ENCODE measurements around the gene SPACA1. TPM values are rescaled to one million over a fixed set of nuclear protein-coding genes. Genes with fewer than 3 reads are reported as not detected.

The SPACA1 gene
- total and polyA plus RNA-seq, 9 of the 15 experiments (the other 6 are each of a cell fraction or from before 2014, with no cell fraction given), result not detected

DNA sequence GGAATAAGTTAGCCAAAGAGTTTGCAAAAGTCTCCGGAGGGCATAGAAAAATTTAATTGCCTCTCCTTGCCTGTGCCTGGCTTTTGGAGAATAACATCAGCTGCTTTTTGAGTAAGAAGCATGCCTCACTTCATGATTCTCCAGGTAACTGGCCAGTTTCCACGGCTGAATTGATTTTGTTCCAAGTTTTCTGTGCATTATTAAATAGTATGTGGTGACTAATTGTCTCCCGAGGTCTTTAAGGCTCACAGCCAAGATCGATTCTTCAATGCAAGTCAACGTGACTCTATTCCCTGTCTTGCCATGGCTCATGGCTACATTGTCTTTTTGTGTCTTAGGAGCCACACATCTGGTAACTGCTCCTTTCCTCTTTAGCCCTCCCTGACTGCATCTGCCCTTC, 64.3 kb downstream of the SPACA1 start:
- no peak for ATAC-seq
- Histone ChIP-seq H3K9me1 (ENCODE audit: control insufficient read depth, insufficient read depth, low read length) (no peaks in the 10 kb centered on the region), H3K4me3 (no peak overlapping the region)

More for the DNA sequence above, 64.3 kb downstream of the SPACA1 start:
- in situ Hi-C loops (cut with MboI) (no loop called here), intact Hi-C loops (cut with micrococcal nuclease) (no loop called here)
- ChIA-PET CTCF (ENCODE audit: low intra/inter-chr PET ratio) (no interaction called here), POLR2A (no interaction called here)
- no peak overlapping the region for H2AFZ ChIP-seq (ENCODE audit: low read depth, low read length)
- no peaks in the 10 kb centered on the region for H3K4me1 ChIP-seq (replicated peaks in 1 of 2; ENCODE audit: control insufficient read depth in 2 of 2, insufficient read depth in 2 of 2, low read length in 2 of 2)
- no TSS peak for BruUV-seq (replicated peaks)
- H3K27ac ChIP-seq (ENCODE audit: extremely low read depth, low read depth, low read length), result no peak overlapping the region
- 0% methylated on average over 5 of the region's 5 CpGs for WGBS (ENCODE audit: insufficient coverage, low coverage, missing lambda C conversion rate)
- H3K4me2 ChIP-seq (ENCODE audit: insufficient read depth, low read length), result no peak overlapping the region
- no peak for DNase-seq (ENCODE audit: extremely low read depth in 1 of 4, low spot score in 3 of 4)
- H4K20me1 ChIP-seq (replicated peaks; ENCODE audit: control insufficient read depth, insufficient read depth, low read length), result no peaks in the 10 kb centered on the region
- H3K79me2 ChIP-seq (ENCODE audit: control insufficient read depth, insufficient read depth, low read length), result no peaks in the 10 kb centered on the region
- no peak for FAIRE-seq
- TF ChIP-seq ATF7 (IDR thresholded peaks at IDR 0.05) (no peak), PCBP1 (IDR thresholded peaks at IDR 0.05; ENCODE audit: low read depth, low read length, poor library complexity, severe bottlenecking) (no peak), ZNF644 (tag; IDR thresholded peaks at IDR 0.05; ENCODE audit: low read depth) (no peak), ETV6 (IDR thresholded peaks at IDR 0.05; ENCODE audit: borderline replicate concordance in 1 of 2, low read depth in 2 of 2, low read length in 1 of 2) (no peak), ETV6 (CRISPR knock-in tag; IDR thresholded peaks at IDR 0.05; ENCODE audit: borderline replicate concordance) (no peak), RBM14 (IDR thresholded peaks at IDR 0.05; ENCODE audit: borderline replicate concordance, insufficient read depth, low read depth, low read length) (no peak), CREM (IDR thresholded peaks at IDR 0.05; ENCODE audit: low read depth) (no peak), XRCC4 (IDR thresholded peaks at IDR 0.05; ENCODE audit: extremely low read depth, insufficient read depth, insufficient read length) (no peak), NR4A1 (CRISPR knock-in tag; IDR thresholded peaks at IDR 0.05) (no peak), NR4A1 (tag; IDR thresholded peaks at IDR 0.05) (no peak), CTCF (IDR thresholded peaks at IDR 0.05 in 2 of 3, conservative IDR thresholded peaks at IDR 0.05 in 1 of 3; ENCODE audit: insufficient read depth in 2 of 3, low read depth in 1 of 3, low read length in 3 of 3) (no peak), CCAR2 (IDR thresholded peaks at IDR 0.05; ENCODE audit: low read depth, low read length) (no peak), HNRNPUL1 (IDR thresholded peaks at IDR 0.05; ENCODE audit: low read length) (no peak), NRF1 (conservative IDR thresholded peaks at IDR 0.05 in 1 of 2, IDR thresholded peaks at IDR 0.05 in 1 of 2) (no peak), SMARCE1 (IDR thresholded peaks at IDR 0.05) (no peak), C11orf30 (IDR thresholded peaks at IDR 0.05; ENCODE audit: low read depth) (no peak)
- TF ChIP-seq, protein P1, sequence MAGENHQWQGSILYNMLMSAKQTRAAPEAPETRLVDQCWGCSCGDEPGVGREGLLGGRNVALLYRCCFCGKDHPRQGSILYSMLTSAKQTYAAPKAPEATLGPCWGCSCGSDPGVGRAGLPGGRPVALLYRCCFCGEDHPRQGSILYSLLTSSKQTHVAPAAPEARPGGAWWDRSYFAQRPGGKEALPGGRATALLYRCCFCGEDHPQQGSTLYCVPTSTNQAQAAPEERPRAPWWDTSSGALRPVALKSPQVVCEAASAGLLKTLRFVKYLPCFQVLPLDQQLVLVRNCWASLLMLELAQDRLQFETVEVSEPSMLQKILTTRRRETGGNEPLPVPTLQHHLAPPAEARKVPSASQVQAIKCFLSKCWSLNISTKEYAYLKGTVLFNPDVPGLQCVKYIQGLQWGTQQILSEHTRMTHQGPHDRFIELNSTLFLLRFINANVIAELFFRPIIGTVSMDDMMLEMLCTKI (IDR thresholded peaks at IDR 0.05; ENCODE audit: partially characterized antibody), result no peak
- H3K27me3 ChIP-seq (ENCODE audit: control insufficient read depth in 2 of 2, insufficient read depth in 2 of 2, low read length in 2 of 2), result no peaks in the 10 kb centered on the region
- H3K36me3 ChIP-seq (ENCODE audit: control insufficient read depth, insufficient read depth, low read length), result no peaks in the 10 kb centered on the region
- no peaks in the 10 kb centered on the region for H3K9me3 ChIP-seq (replicated peaks; ENCODE audit: control insufficient read depth, insufficient read depth, low read depth, low read length)
- H3K9ac ChIP-seq (ENCODE audit: insufficient read depth in 1 of 2, low read depth in 2 of 2, low read length in 2 of 2), result no peak overlapping the region

All from K562 (cell line).